ENCODE measurements around the gene BLOC1S3. TPM values are rescaled to one million over a fixed set of nuclear protein-coding genes. Genes with fewer than 3 reads are reported as not detected.

BLOC1S3 gene
- total and polyA plus RNA-seq, 2 of the 13 experiments (the other 11 are each of a cell fraction or from before 2014, with no cell fraction given) = 4.3 to 4.8 TPM

- TF ChIP-seq ATF4 (CRISPR knock-in tag; IDR thresholded peaks at IDR 0.05) (peak in 1 of 2 experiments; percentile 46; a peak in 1 of 4 replicates), ZNF552 (CRISPR knock-in tag; IDR thresholded peaks at IDR 0.05; ENCODE audit: borderline replicate concordance) (no peak), EP300 (IDR thresholded peaks at IDR 0.05; ENCODE audit: low read depth in 2 of 2, low read length in 2 of 2) (0 out of 4 replicates have a peak, but pooled peaks of 1 of the 2 experiments have one; percentile 35), EP300 (CRISPR knock-in tag; IDR thresholded peaks at IDR 0.05; ENCODE audit: borderline replicate concordance) (0 out of 2 replicates have a peak, but pooled peaks have one; percentile 41), ZNF7 (CRISPR knock-in tag; IDR thresholded peaks at IDR 0.05) (no peak), ZNF432 (CRISPR knock-in tag; IDR thresholded peaks at IDR 0.05; ENCODE audit: borderline replicate concordance) (no peak), ZNF503 (CRISPR knock-in tag; IDR thresholded peaks at IDR 0.05) (0 out of 2 replicates have a peak, but pooled peaks have one; percentile 45), PHB2 (IDR thresholded peaks at IDR 0.05; ENCODE audit: partially characterized antibody) (no peak), U2AF1 (optimal IDR thresholded peaks at IDR 0.05; ENCODE audit: low read depth, low read length) (no peak), ZNF546 (CRISPR knock-in tag; conservative IDR thresholded peaks at IDR 0.05) (no peak), ZMYM4 (CRISPR knock-in tag; IDR thresholded peaks at IDR 0.05) (no peak), ZNF510 (CRISPR knock-in tag; IDR thresholded peaks at IDR 0.05; ENCODE audit: low read depth) (no peak), ETV5 (CRISPR knock-in tag; IDR thresholded peaks at IDR 0.05; ENCODE audit: borderline replicate concordance) (peak; percentile 96), ZNF431 (CRISPR knock-in tag; IDR thresholded peaks at IDR 0.05; ENCODE audit: borderline replicate concordance, low read depth) (no peak), ISL2 (CRISPR knock-in tag; IDR thresholded peaks at IDR 0.05) (peak; percentile 29; the same call in 1 of the 2 replicates), FOXJ3 (CRISPR knock-in tag; IDR thresholded peaks at IDR 0.05; ENCODE audit: borderline replicate concordance) (no peak), HOXA3 (CRISPR knock-in tag; IDR thresholded peaks at IDR 0.05) (peak; percentile 54; the same call in 1 of the 2 replicates), ZNF839 (CRISPR knock-in tag; IDR thresholded peaks at IDR 0.05; ENCODE audit: borderline replicate concordance) (no peak), ZNF484 (CRISPR knock-in tag; IDR thresholded peaks at IDR 0.05; ENCODE audit: borderline replicate concordance, low read depth) (no peak), ZEB1 (IDR thresholded peaks at IDR 0.05; ENCODE audit: insufficient replicate concordance, low read depth) (no peak), SMYD3 (CRISPR knock-in tag; IDR thresholded peaks at IDR 0.05) (no peak), GLI4 (CRISPR knock-in tag; IDR thresholded peaks at IDR 0.05; ENCODE audit: borderline replicate concordance) (no peak)
- TF ChIP-seq, protein P1, sequence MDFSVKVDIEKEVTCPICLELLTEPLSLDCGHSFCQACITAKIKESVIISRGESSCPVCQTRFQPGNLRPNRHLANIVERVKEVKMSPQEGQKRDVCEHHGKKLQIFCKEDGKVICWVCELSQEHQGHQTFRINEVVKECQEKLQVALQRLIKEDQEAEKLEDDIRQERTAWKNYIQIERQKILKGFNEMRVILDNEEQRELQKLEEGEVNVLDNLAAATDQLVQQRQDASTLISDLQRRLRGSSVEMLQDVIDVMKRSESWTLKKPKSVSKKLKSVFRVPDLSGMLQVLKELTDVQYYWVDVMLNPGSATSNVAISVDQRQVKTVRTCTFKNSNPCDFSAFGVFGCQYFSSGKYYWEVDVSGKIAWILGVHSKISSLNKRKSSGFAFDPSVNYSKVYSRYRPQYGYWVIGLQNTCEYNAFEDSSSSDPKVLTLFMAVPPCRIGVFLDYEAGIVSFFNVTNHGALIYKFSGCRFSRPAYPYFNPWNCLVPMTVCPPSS (IDR thresholded peaks at IDR 0.05) = no peak
- TF ChIP-seq, protein P2, sequence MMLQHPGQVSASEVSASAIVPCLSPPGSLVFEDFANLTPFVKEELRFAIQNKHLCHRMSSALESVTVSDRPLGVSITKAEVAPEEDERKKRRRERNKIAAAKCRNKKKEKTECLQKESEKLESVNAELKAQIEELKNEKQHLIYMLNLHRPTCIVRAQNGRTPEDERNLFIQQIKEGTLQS (CRISPR knock-in tag; IDR thresholded peaks at IDR 0.05) = no peak
- TF ChIP-seq, protein P3, sequence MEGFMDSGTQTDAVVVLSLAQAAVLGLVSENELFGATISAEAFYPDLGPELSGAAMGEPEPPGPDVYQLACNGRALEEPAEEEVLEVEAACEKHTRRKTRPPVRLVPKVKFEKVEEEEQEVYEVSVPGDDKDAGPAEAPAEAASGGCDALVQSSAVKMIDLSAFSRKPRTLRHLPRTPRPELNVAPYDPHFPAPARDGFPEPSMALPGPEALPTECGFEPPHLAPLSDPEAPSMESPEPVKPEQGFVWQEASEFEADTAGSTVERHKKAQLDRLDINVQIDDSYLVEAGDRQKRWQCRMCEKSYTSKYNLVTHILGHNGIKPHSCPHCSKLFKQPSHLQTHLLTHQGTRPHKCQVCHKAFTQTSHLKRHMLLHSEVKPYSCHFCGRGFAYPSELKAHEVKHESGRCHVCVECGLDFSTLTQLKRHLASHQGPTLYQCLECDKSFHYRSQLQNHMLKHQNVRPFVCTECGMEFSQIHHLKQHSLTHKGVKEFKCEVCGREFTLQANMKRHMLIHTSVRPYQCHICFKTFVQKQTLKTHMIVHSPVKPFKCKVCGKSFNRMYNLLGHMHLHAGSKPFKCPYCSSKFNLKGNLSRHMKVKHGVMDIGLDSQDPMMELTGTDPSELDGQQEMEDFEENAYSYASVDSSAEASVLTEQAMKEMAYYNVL (CRISPR knock-in tag; IDR thresholded peaks at IDR 0.05; ENCODE audit: borderline replicate concordance) = peak; percentile 90
Measured at GRCh38 chr19:45171211-45171623, 7.4 kb upstream of the BLOC1S3 start (continued).

Measured in HepG2 (cell line).